Measurements from ENCODE around the gene AGXT.

Gene AGXT

DNA sequence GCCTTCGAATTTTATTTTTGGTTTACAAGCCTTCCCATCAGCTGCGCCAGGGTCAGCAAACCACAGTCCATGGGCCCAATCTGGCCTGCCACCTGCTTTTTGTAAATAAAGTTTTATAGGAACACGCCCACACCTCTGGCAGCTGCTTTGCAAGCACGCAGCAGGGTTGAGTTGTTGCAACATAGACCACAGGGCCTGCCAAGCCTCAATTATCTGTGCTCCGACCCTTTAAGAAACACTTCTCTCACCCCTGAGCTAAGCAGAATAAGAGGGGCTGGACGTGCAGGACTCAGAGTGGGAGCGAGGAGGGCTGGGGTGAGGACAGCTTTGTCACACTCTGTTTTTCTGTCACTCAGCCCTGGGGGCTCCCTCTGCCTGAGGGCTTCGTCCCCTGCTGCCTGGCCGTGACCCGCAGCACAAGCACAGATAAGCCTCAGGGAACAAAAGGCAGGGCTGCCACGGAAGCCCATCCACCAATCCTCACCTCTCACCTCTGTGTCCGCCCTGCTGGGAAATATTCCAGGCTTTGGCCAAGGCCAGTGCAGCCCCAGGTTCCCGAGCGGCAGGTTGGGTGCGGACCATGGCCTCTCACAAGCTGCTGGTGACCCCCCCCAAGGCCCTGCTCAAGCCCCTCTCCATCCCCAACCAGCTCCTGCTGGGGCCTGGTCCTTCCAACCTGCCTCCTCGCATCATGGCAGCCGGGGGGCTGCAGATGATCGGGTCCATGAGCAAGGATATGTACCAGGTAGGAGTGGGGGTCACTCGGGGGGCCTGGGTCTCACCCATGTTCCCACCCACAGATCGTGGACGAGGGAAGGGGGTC is at the start of gene AGXT:
AGXT (plus strand) TSS at position 539 of the 823 bp plus-strand sequence; CDS start at position 581, 42 bp downstream.
- DNase-seq (ENCODE audit: low read depth), result no peak

DNA sequence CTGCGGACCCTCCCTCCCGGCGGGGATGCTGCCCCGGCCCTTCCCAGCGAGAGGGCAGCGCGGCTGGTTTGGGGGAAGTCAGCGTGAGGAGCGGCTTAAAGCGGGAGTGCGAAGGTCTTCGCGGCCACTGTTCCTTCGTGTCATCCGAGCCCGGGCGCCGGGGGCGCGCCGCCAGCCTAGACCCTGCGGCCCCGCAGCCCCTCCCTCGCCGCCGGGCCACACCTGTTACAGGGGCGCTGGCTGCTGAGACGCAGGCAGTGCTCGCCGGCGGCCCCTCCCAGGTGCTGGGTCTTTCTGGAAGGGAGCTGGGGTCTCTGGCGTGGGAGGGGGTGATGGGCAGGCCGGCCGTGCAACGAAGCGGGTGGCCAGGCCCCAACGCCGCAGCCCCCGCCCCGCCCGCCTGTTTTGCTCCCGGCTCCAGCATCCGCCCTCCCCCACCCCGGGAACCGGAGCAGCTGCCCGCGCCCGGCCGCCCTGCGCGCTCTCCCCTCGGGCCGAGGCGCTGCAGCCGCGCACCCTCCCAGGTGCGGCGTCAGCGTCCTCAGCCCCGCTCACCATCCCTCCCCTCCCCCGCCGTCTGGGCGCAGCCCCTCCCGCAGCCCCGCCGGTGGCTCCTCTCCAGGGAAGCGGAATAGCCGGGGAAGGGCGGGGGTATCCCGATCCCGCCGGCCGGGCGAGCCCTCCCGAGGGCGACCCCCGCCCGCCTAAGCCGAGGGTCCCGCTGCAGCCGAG is 49.3 kb upstream of the AGXT start:
- no peak for DNase-seq (ENCODE audit: low read depth)

DNA sequence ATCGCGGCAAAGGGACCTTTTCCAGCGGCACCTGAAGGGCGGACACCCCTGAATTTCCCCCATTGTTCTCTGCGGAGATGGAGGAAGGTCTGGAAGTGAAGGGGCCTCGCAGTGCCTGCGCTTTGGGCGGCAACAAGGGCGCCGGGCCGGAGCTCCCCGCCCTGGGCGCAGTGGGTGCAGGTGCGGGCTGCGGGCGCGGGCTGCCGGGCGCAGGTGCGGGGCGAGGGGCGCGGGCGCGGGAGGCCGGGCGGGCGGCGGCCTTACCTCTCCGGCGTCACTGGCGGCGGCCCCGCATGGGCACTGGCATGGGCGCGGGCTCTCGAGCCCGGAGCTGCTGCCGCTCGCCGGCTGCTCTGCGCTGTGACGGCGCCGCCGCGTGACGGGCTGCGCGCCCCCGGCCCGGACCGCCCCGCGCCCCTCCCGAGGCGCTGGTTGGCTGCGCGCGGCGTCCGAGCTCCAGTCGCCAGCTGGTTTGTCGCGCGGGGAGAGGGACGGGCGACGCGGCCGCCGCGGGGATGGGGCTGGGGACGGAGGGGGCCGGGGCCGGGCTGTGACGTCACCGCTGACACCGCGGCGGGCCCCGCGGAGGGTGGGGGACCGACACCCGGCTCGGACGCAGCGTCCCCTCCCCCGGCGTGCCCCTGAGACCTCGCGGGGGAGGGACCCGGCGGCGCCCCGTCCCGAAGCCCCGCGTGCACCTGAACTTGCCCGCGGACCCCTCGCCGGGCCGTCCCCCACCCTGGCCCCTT is 48.6 kb upstream of the AGXT start, which contains the start of gene KIF1A:
KIF1A (minus strand) TSS at position 362 of the 749 bp plus-strand sequence. CDS start 22,467 bp downstream, outside the sequence.
- DNase-seq (ENCODE audit: low read depth), result no peak

DNA sequence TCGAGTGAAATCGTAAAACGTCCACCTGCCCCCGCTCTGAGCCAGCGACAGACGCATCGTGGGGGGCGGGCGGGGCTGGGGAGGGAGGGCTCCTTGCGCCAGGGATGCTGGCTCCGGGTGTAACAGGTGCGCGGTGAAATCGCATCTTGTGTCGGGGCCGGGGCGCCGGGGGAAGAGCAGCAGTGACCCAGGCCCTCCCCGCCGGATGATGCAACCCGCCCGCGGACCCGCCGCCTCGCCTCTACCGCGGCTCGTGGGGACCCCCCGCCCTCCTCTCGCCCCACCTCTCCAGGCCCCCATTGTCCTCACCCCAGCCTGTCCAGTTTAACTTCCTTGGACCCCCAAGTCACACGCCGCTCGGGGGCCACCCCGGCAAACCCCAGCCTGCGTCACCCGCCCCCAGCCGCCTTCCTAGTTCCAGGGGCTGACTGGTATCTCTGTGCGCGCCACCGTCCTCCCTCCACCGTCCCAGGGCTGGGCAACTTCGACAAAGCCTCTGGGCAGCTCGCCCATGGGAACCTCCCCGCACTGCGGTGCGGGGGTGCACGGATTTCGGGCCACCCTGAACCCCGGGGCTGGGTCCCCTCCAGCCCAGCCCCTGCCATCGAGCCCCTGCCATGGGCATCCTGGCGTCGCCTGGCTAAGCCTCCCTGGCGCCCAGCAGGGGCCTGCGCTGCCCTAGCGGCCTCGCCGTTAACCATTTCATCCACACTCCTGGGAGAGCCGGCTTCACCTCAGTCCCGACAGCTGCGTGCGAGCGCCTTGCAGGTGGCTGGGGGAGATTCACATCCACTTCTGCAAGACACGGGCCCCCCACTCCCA is 47.8 kb upstream of the AGXT start:
- no peak for DNase-seq (ENCODE audit: low read depth)

DNA sequence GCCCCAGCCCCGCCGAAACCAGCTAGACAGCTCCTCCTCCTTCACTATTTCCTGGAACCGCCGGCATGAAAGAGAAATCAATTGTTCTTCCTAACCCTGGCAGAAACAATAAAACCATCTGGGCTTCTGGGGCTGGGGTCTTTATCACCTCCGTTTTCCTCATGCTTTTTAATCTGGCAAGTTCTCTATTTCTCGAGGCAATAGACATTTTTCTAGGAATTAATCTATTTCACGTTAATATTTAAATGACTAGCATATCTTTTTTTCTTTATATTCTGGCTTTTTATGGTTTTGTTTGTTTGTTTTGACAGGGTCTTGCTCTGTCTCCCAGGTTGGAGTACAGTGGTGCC is 47.2 kb upstream of the AGXT start:
- no peak for DNase-seq (ENCODE audit: low read depth)

DNA sequence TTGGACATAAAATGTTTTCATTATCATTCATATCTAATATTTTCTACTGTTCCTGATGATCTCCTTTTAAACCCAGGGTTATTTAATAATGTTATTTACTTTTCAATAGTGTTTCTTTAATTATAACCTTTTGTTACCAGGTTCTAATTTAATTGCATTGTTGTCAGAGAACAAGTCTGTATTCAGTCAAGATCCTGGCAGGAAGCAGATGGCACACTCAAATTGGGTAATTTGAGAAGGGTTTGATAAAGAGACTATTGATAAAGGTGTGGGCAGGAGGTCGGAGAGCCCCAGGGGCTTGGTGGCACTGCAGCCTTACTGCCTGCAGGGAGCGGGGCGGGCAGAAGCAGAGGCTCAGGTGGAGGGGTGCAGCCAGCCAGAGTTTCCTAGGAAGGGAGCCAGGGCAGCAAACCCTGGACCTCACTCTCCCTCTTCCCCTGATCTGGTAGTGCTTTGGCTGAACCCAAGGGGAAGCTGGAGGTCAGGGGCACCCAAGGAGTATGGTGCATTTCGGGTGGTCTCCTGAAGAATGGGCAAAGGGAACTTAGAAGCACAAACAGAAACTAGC is 46.3 kb upstream of the AGXT start:
- DNase-seq (ENCODE audit: low read depth), result no peak

DNA sequence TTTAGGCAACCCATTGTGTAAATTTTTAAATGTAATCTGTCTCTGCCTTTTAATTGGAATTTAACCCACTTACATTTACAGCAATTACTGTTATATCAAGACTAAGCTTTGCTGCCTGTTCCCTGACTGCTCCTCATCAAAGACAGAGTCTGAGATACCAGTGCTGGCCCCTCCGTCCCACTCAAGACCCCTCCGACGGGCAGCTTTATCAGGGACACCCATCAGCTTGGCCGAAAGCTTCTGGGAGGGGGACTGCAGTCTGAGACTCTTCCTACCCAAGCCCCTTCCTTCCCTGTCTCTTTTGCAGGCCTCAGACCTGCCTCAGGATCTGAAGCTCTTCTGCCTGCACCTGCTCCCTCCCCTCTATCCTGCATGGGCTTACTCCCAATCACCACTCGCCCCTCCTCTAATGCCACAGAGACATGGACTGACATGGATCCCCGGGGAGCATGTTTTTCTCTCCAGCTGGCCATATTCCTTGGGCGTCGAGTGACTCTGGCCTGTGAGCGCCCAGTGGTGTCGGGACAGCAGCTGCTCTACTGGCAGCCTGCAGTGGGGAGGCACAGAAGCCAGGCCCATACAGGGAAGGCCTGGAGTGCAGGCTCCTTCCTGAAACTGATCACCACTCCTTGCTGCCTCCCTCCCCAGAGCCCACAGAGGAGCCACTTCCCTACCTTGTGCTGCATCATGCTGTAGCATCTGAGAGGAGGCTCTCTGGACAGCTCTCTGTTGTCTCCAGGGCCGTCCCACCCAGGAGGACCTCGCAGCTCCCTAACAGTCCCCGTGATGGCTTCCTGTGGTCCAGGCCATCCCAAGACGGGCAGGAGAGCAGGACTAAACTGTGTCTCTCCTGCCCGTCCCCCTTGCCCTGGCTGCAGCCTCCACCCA is 44.9 kb upstream of the AGXT start:
- no peak for DNase-seq (ENCODE audit: low read depth)

DNA sequence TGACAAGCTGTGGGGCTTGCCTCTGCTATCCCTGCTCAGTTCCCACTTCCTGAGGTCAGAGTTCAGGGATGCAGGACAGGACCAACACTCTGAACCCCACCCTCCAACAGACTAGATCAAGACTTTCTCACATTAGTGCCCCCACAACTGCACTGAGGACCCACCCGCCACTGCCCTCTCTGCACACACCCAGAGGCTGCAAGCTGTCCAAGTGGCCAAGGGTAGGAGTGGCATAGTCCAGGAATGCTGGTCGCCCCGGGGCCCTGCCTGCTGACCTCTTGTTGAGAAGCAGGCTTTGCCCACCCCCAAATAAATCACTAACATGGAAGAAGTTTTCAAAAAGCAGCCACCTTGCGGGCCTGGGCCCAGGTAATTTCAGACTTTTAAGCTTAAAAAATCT is 43.1 kb upstream of the AGXT start:
- DNase-seq (ENCODE audit: low read depth), result no peak

DNA sequence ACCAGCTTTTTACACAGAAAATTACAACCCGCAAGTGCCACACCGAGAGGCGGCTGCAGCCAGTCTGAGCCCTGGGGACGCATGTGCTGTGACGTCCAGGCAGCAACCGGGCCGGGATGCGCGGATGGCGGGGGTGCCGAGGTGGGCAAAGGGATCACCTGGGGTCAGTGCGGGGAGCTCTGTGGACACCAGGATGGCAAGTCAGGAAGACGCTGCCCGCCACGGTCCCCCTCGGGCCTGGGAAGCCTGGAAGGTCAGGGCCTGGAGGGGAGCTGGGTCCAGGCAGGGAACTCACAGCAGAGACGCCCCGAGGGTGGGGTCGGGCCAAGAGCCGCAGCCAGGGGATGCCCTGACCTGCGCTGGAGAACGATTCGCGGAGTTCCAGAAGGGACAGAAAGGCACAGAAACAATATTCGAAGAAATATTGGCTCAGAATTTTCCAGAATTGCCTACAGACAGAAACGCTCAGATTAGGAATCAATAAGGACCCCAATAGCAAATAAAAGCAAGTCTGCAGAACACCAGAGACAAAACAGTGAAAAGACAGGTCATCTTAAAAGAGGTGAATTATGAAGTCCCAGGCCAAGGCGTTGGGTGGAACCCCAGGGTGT is 36.9 kb upstream of the AGXT start:
- no peak for DNase-seq (ENCODE audit: low read depth)

DNA sequence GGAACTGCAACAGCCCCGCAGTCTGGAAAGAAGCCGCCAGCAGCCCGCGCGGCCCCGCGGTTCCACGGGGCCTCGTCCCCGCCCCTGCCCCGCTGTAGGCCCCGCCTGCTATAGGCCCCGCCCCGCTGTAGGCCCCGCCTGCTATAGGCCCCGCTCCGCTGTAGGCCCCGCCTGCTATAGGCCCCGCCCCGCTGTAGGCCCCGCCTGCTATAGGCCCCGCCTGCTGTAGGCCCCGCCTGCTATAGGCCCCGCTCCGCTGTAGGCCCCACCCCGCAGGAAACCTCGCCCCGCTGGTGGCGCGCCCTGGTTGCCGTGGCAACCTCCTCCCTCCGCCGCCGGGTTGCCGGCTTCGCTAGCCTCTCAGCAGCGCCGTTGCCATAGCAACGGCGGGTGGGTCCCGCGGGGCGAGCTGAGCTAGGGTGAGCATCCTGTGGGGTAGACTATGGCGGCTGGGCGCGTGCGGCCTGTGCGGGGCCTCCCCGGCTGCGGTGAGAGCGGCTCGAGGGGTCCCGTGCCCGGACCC is 36.4 kb upstream of the AGXT start:
- DNase-seq (ENCODE audit: low read depth), result peak; percentile 96

DNA sequence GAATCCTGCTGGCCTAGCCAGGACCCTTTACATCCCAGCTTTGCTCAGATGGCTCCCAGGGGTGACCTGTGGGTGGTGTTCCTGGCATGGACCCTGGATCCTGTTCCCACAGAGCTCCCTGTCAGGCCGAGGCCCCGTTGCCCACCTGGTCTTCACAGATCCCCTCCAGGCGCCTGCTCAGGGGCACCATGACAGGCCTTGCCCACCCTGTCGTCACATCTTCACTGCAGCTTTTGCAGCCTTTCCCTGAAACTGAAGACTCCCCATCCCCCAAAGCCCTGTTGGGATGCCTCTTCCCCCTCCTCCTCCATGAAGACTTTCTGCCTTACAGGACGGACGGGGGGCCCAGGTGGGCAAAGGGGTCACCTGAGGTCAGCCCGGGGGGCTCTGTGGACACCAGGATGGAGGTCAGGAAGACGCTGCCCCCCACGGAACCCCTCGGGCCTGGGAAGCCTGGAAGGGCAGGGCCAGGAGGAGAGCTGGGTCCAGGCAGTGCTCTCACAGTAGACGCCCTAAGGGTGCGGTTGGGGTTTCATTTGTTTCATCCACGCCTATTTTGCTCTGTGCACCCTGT is 35.6 kb upstream of the AGXT start:
- DNase-seq (ENCODE audit: low read depth), result no peak

DNA sequence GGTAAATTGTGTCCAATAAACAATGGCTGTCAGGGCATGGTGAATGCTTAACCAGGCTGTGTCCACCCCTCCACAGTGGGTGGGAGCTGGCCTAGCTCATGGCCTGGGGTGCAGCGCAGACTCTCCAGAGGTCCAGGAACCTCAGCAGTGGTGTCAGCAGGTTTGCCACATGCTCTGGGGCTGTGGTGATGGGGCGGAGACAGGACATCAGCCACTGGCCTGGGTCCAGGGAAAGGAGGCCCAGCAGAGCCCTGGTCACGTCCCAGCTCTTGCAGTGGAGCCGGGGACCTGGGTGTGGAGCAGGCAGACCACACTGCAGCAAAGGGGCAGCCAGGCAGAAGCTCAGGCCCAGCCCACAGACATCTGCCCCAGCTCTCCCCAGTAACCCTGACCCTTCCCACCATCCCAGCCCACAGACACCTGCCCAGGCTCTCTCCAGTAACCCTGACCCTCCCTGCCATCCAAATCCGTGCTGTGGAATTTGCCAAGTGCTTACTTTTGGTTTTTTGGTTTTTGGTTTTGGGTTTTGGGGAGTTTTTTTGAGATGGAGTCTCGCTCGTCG is 34.8 kb upstream of the AGXT start:
- no peak for DNase-seq (ENCODE audit: low read depth)

DNA sequence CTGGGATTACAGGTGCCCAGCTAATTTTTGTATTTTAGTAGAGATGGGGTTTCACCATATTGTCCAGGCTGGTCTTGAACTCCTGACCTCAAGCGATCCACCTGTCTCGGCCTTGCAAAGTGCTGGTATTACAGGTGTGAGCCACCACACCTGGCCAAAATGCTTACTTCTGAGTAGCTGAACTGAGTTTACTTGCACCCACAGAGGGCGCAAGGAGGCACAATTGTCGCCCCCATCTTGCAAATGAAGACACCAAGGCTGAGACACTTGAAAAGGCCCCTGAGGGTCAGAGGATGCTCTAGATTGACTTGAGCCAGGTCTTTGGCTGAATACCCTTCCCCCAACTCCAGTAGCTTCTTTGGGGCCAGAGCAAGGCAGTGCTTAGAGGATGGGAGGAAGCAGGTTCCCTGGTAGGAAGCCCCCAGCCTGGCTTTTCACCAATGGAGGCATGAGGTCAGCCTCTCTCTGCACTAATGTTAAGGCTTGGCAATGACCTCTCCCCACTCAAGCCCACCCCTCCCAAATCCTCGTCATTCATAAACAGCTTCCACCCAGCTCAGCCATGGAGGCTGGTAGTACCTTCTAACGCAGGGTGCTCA is 34.1 kb upstream of the AGXT start:
- no peak for DNase-seq (ENCODE audit: low read depth)

DNA sequence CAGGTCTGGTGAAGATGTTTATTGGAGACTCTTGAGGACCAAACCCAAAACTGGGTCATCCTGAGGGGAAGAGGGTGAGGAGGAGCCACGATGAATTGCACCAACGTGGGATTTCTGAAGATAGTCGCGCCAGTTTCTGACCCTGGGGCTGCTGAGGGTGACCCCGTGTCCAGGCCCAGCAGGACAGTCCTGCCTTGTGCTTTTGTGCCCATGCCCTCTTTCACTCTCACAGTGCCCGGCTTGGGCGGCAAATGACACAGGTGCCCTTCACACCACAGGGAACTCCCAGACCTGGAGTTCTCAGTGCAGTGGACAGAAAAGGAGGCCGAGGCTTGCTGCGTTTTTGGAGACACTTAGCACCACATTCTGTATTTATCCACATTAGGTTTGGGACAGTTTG is 33.1 kb upstream of the AGXT start:
- no peak for DNase-seq (ENCODE audit: low read depth)

DNA sequence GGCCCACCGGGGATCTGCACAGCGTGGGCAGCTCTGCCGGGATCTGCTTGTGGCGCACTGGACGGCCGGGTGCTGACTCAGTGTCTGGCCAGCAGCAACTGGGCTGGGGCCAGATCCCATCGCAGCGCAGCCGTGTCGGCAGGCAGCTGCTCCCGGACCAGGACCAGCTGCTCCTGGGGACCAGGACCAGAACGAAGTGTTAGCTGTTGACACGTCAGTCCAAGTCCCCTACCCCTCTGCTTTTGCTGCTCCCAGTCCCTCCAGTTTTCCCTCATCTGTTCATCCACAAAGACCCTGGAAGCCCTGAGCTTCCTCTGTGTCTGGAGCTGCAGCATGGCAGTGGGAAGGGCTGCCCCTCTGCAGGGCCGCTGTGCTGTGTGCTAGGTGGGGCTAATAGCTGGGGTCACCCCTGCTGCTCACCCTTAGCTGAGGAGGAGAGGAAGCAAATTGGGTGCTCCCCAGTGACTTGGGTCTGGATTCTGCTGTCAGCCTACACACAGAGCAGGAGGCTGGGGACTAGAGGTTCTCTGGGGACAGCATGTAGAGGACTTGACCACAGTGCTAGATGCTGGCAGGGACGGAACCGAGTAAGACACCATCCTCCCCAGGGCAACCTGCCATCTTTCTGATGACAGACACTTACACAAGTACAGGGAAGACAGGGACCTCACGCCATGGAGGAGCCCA is 31.7 kb upstream of the AGXT start:
- DNase-seq (ENCODE audit: low read depth), result no peak

DNA sequence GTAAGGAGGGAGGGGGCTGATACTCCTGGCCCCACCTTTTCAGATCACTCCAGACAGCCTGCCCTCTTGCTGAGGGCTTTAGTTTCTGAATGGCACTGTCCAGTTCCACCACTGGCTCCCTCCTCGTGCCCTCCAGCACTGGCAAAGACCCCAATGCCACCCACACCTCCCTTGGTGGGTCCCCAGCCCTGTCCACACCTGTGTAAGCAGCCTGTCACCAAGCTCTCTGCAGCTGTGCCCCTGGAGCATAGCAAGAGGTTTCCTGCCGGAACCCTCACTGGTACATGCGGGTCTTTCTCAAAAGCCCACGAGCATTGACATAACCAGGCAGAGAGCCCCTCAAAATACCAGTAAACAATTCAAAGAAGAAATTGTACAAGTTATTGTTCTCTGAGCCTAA is 31.0 kb upstream of the AGXT start:
- DNase-seq (ENCODE audit: low read depth), result no peak

DNA sequence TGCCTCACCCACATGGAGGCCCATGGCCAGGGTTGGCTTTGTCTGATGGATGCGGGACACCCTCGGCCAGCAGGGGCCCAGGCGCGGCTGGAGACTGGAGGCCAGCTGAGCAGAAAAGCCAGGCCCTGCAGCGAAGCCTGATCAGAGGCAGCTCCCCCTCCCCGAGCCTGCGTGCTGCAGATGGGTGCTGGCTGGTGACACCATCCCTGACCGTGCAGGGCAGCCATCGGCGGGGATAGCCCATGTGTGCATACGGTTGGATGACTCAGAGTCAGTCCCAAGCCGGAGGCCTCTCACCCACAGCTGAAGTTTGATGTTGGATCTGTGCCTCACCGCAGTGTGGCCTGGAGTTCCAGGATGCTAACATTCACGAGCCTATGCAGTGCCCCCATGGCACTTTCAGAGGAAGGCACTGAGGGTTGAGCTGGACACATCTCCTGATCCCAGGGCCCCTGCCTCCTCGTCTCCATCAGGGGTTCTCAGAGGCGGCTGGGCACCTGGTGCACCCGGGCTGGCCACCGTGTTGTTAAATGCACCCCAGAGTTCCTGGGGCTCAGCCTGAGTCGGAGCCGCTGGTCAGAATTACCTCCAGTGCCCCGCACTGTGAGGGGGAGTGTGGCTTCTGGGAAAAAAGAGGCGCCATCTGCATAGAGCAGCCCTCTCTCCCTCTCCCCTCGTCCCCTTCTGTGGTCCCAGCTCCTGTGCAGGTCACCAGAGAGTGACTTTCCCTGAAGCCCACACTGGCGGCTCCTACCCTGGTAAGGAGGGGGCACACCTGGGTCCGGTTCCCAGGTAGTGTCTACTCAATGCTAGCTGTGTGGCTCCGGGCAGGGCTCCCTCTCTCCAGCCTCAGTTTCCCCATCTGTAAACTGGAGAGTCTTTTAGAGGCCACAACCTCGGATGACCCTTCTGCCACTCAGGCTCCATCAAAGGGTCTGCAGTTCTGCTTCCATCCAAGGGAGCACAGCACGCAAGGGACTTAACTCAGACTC is 29.2 kb upstream of the AGXT start:
- no peak for DNase-seq (ENCODE audit: low read depth)

All from activated T-cell treated with anti-CD3 and anti-CD28 coated beads for 1 hour (primary cell).